Fibroblast of skin of abdomen (primary cell): ENCODE measurements around the gene ZNF664.
A peak's percentile ranks its signal among the peaks of the same experiment; 100 is the strongest.

Source experiments
- DNase-seq: peaks from one replicate; pipeline ENCODE4 v3.0.0-alpha.2; 2013

ZNF664 gene

DNA sequence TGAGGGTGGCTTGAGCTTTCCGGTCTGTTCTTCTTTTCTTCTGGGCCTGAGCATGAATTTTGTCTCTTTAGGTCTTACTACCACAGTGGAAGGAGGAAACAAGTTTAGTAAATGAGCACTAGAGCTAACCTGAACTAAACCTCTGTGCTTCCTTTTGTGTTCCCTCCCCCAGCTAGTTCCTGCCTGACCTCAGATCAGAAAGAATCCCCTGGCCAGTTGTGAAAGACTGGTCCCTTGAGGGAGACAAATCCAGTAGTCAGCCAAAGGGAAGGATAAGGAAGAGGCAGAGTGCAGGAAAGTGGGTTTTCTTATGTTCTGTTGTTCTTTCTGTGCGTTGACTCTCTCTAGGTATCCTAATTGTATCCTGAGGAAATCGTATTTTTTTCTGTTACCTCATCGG is 17.5 kb downstream of the ZNF664 start:
- peak; percentile 63 for DNase-seq

DNA sequence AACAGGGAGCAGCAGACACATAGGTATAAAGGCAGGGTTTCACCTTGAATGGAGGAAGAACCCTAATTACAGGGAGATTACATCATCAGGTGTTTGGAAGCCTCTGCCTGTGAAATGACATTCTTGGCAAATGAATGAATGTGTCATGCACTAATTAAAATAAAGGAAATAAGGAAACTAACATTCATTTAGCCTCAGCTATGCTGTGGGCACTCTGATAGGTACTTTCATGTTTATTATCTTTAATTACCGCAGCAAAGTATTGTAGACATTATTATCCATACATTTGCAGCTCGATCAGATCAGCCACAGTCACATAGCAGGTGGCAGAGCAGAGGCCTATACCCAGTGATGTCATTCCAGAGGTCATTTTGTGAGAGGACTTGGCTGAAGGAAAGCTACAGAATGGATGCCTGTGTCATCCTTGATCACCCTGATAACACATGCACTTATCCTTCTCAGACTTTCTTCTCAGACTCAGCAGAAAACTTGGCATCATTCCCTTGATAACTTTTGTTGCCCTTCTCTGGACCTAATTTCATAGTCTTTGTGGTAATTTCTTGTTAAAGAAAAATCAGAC is 18.4 kb downstream of the ZNF664 start:
- DNase-seq = no peak

DNA sequence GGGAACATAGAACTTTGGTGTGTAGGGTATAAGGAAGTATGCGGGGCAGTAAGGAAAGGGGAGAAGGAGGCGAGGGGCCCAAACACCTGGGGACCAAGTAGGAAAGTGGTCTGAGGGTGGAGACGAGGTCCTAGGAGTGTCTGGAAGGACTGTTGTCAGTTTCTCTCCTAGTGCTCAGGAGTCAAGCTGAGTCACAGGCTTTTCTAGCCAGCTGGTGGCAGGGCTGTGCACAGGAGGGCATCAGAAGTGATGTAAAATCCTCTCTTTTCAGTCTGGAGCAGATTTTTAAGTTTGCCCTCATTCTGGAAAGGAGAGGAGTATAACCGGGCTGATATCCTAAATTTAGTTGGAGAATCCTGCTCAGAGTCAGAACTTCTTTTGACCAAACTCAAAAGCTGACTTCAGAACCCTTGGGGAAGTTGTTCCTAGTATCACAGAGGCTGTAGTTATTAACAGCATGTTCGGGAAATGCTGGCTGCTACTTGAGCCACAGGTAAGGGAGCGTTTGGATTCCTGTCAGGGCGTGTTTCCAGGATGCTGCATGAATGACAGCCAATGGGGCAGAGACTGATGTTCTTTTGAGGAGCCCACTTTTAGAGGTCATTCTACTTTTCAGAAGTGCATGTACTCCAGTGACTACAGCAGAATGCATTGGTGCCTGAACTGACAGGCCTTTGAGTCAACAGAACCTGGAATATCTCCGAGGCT is 19.3 kb downstream of the ZNF664 start:
- DNase-seq = no peak

DNA sequence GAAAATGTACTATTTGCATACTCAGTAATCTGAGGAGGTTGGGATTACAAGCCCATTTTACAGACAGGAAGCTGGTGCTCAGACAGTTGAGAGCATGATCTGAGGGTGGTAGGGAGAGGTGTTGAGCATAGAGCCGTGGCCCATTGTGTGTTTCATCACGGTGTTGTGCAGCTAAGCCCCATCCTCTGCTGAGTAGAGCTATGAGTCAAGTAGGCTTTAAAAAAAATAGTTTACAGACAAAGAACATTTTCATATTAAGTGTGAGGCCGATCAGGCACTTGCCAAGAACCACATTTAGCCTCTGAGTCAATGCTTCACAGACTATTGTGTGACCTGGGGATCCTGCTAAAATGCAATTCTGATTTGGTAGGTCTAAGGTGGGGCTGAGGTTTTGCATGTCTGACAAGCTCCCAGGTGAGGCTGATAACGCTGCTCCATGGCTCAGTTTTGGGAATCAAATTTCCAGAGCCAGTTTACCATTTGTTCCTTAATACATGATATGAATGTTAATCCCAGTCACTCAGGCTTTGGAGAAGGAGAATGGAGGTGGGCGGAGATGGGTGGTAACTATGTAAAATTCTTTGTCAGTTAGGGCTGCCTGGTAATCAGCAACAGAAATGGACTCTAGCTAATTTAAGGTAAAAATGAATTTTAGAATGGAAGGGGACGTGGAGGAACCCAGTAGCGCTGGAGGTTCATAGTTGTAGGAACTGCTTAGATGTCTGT is 22.2 kb downstream of the ZNF664 start:
- DNase-seq = peak; percentile 68

DNA sequence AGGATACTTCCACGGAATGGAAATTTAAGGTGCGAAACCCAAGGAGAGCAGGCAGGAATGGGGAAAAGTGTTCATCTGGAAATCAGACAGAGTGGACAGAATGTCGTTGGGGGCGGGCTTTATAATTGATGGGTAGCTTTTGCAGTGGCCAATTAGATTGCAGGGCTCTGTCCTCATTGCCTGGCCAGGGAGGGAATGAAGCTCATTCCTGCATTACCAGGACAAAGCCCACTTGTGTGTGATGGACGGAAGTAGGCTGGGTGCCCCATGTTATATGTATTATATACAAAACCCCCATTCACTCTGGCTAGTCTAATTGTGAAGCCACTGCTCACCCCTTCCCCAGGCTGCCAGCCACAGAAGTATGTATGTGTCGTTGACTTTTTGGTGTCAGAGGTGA is 23.6 kb downstream of the ZNF664 start:
- DNase-seq = no peak

DNA sequence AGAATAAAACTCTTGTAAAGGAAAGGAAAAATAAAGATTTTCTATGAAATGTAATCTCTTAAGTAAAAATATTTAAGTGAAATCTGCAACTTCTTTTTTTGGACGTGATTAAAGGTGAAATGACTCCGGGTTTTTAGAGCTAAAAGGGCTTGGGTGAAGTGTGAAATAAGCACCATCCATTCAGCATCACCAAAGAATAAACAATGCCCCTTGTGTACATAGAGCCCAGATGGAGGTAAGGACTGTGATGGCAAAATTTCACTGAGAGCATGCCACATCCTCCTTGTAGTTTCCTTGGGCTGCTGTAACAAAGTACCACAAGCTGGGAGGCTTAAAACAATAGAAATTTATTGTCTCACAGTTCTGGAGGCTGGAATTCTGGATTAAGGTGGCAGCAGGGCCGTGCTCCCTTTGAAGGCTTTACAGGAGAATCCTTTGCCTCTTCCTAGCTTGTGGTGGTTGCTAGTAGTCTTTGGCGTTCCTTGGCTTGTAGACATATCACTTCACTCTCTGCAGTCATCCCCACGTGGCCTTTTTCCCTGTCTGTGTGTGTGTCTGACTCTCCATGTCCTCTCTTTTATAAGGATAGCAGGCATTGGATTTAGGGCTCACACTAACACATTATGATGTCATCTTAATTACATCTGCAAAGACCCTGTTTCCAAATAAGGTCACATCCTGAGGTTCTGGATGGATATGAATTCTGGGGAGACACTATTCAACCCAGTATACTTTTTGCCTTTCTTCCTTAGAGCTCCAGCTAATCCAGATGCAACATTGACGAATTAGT is 24.2 kb downstream of the ZNF664 start:
- DNase-seq = no peak

DNA sequence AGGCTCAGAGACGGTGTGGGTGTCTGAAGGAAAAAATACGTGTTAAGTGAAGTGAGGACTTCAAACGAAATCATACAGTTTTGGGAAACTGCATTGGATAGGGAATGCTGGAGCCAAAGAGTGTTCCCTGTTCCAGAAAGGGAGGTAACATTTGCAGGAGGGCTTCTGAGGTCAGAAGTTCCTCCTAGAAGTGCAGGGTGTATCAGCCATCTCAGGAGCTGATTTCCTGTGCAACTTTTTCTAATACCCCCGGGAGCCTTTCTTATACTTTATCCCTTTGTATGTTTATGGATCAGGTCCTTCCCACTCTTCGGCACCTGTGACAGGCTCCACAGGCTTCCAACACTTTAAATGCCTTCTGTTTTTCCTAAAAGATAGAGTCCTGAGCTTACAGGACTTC is 24.9 kb downstream of the ZNF664 start:
- DNase-seq = no peak

DNA sequence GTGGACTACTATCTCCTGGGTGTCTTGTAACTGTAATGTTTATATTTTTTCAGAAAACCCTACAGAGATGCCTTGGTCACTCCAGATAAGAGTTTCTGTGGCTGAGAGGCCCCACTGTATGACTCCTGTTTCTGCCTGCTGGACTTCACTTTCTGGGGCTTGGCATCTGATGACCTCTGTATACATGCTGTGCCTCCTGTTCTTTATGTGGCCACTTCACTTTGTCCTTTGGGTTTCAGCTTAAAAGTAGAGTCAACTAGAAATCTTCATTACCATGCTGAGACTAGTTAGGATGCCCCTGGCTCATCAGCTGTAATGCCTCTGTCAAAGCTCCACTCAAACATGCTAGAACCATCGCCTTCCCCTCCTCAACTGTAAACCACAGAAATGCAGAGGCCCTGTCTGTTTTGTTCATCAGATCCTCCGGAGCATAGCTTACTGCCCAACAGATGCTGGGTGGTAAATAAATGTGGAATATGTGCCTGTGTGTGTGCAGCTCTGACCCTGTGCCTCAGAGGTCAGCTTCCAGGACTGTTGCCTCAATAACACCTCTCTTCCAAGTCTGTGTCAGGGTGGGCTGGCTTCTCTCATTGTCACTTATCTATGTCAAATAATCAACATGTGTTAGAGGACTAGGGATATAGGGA is 25.5 kb downstream of the ZNF664 start:
- peak; percentile 44 for DNase-seq

DNA sequence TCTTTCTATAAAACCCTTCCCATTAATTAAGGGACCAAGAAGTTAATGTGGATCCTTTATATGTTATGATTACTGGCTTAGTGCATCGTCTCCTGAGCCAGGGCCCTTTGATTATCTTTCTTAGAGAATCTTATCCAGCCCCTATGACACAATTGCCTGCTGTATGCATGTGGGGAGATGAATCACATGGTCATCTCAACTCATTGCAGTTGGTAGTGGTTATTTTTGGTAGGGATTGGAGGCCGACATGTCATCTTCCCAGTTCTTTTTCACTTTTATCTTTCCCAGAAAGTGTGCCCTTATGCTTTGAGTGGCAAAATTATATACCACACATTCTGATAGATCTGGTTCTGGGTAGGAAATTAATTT is 26.0 kb downstream of the ZNF664 start:
- no peak for DNase-seq

DNA sequence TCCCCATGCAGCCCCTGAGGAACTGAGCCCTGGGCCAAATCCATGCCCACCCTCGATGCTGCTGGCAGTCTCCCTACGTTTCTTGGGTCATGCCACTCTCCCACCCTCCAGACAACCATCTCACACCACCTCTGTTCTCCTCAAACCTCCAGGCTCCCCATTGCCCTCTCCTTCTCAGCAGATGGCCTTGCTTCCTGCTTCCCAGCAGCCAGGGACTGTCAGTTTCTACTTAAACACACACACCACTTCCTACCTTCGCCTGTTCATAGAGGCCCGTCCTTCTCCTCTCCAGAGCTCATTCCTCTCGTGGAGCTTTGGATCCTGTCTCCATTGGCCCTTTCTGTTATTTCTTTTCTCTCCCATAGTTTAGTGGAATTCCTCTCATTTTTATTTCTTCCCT is 27.1 kb downstream of the ZNF664 start:
- DNase-seq = no peak

DNA sequence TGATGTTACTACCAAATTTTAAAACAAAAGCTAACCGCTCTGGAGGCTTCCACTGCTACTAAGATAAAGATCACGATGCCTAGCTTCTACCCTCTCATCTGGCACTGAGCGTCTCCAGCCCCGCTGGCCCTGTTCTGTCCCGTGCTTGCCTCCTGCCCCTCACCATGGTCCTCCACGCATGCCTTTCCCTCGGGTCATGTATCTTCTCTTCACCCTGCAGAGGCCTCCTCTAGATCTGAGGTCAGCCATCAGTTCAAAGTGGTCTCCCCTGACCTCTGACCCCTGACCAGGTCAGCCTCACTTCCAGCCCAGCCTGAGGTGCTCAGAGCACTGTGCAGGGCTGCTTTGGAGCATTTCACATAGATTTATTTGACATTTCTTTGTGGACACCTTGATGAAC is 28.3 kb downstream of the ZNF664 start:
- no peak for DNase-seq

DNA sequence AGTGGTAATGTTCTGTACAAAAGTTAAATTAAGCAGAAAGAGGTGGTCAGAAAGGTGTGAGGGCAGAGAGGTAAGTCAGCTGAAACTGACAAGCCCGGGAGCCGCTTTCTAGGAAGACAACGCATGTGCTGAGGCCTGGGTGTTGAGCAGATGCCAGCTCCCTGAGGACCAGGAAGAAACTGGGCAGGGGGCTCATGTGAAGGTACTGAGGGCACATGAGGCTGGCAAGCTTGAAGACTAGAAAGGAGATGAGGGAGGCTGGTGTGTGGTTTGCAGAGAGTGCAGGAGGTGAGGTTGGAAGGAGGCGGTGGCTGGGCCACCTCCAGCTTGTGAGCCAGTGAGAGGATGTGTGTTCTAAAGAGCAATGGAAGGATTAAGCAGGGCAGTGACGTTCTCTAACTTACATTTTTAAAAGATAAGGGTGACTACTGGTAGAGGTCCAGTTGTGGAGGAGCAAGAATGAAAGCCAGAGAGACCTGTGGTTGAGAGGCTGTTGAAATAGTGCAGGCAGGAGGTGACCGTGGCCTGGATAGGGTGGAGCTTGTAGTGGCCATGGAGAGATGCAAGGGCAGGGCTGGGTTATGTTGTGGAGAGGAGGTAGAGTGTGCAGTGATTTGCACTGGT is 29.1 kb downstream of the ZNF664 start:
- no peak for DNase-seq

DNA sequence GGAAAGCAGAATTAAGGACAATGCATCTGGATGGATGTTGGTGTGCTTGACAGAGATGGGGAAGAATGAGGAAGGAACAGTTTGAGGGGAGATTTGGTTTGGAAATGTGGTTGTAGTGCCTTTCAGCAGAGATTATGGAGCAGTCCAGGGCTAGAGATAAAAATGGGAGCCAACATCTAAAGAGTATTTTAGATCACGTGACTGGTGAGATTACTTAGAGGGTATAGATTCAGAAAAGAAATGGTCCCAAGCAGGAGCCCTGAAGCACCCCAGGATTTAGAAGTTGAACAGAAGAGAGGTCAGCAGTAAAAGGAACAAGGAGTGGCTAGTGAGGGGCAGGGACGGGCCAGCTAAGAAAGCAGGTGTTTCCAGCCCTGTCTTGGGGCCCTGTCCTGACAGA is 29.6 kb downstream of the ZNF664 start:
- DNase-seq = no peak

DNA sequence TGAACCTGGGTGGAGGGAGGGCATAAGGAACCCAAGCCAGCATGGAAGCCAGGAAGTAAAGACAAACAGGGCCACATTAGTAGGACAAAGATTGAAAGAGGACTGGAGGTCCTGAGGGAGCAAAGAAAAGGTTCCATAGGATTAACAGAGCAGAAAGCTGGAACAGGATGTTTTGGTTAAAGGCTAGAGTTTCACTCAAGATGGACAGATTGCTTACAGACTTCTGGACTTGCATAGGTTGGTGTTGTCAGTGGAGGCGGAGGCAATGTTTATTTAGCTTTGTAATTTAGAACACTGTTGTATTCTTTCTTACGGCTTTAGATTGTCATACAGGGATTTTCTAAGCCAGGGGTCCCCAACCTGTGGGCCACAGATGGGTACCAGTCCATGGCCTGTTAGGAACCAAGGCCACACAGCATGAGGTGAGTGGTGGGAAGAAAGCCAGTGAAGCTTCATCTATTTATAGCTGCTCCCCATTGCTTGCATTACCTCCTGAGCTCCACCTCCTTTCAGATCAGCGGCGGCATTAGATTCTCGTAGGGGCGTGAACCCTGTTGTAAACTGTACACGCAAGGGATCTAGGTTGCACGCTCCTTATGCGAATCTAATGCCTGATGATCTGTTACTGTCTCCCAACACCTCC is 31.3 kb downstream of the ZNF664 start:
- no peak for DNase-seq

DNA sequence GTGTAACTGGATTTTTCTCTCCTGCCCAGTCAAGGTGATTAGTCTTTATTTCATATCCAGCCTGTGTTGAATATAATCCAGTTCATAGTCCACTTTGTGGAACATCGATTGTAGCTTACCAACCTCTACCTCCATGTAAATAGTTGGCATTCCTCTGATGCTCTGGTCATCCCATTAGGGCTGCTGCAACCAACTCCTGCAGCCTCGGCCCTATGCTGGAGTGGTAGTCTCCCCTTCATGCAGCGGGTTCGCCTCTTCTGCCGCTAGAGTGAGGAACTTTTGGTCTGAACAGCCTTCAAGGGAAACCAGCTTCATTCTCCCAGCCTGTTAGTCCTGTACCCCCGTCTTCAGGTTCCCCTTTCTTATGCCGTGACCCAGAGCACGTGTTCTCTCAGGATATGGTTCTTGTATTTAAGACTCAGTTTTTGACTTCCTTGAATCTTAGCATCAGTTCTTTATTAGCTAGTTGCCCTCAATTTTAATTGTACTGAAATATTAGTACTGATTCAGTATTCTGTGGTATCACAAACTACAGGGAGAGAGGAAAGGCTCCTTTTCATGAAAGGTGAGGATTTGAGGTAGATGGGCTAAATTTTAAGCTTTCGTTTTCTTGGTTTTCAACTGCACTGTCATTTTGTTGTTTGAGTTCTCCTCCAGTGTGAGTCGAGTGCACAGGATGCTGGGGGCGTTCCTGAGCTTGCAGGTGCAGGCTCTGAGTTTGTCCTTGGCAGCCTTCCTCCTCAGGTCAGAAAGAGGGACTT is 33.2 kb downstream of the ZNF664 start:
- no peak for DNase-seq

DNA sequence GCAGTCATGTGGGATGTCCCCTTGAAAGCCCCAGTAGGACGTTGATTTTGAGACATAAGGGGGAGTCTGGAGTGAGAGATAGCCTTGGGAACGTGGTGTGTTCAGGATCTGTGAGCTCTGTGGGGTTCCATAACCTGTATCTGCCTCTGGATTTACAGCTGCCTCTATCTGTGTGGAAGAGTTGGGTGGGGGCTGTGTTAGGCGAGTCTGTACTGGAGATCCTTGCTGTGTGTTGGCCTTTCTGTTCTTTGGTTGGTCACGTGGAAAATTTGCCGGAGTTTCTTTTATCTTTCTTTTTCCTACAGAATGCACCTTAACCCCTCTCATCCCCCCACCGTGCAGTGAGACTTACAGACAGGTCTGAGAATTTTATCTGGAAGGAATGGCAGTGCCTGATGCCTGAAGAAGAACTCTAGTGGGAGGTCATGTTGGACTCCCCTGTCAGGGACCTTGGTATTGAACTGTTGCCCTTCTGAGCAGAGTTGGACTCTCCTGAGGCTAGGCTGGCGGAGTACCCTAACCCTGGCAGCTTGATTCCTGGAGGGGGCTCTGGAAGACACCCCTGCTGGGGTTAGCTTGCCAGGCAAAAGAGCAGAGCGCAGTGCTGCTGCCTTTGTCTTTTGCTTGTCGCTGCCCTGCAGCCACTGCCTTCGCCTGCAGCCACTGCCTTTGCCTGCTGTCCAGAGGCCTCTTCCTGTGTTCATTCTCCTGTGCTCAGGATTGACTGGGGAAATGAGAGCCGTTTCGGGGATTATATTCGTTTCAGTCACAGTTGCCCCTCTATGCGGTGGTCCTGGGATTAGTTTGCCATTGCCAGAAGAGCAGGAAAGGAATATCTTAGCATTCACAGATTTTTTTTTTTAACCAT is 34.1 kb downstream of the ZNF664 start:
- no peak for DNase-seq

DNA sequence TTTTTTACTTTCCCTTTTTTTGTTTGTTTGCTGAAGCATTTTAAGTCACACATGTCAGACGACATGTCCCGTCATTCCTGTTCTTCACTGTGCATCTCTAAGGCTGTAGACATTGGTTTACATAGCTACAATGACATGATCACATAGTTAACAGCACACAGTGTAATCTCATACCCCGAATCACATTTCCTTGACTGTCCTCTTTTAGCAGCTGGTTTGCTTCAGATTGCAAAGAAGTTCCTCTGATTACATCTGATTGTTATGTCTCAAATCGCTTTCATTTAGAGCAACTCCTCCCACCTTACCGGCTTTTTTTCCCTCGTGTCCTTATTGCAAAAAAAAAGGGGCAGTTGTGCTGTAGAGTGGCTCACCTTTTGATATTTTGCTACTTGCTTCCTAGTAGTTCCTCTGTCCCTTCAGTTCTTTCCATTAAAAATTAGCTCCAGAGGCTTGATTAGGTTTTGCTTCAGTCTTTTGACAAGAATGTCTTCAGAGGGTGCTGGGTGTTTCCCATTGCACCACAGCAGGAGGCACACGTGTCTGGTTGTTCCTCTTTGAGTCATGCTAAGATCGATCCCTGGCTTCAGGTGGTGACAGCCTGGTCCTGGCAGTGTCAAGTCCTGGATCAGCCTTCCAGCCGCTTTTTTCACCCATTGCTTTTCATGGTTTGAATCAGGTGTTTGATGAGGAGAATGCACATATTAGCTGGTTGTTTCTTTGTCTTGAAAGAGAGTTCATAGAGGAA is 35.0 kb downstream of the ZNF664 start:
- peak; percentile 48 for DNase-seq

DNA sequence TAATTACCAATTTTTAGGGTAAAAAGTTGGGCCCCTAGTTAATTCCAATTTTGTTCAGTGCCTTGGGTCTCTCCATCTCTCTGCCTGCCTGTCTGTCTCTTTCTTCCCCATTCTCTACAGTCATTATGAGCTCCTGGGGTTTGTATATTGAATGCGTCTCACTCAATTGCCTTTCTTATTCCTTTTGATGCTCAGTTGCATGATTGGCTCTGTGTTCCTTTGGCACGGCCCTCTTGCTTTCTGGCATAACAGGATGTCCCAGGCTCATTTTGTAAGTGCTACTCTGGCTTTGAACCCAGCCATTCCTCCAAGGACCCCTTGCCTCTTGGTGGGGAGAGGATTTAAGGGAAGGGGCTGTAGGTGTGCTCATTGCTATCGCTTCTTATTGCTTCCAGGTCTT is 35.6 kb downstream of the ZNF664 start:
- DNase-seq = no peak

DNA sequence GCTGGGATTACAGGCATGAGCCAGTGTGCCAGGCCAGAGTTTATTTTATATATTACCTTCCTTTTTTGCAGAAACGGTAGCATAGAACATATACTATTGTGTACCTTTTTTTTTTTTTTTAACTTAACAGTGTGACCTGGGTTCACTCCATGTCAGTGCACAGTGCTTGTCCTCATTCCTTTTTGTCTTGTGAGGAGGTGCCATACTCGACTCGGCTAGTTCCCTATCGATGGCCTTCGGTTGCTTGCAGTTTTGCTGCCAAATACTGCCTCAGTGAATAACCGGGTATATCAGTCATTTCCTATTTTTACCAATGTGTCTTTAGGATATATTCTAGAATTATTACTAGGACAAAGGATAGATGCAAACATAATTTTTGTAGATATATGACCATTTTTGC is 36.8 kb downstream of the ZNF664 start:
- DNase-seq = no peak
